ENCODE results near the gene KSR1. TPM values are rescaled to one million over a fixed set of nuclear protein-coding genes. Genes with fewer than 3 reads are reported as not detected.
A peak's percentile ranks its signal among the peaks of the same experiment; 100 is the strongest.
"Not testable (repeated sequence)": the region's sequence is repeated elsewhere in the genome, so short reads cannot be mapped to it uniquely, and the experiment has no call there.

The KSR1 gene
- total RNA-seq, 1 experiment from 2014 or later = 19.1 TPM

DNA sequence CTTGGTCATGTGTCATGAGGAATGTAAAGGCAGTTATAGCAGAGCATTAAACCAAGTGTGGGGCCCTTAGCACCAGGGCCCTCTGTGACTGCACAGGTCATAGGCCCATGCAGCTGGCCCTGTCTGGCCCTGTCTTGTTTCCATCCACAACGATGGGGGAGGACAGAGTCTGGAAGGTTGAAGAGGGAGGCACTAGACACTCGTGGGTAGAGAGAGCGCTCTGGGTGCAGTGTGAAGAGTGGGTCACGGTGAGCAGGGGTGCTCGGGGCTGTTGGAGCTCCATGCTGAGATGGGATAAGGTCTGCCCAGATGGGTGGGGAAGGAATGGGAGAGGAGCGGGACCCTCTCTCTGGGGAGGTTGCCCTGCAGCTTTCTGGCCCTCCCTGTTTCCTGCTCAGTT lies 12.8 kb upstream of the KSR1 start:
- CTCF ChIA-PET = no interaction called here
- H3K4me2 ChIP-seq = no peak overlapping the region
- no peaks in the 10 kb centered on the region for H4K20me1 ChIP-seq (ENCODE audit: insufficient read depth)
- H3K4me3 ChIP-seq = no peak overlapping the region
- no peaks in the 10 kb centered on the region for H3K9me3 ChIP-seq (ENCODE audit: insufficient read depth, low read depth)
- intact Hi-C loops (cut with micrococcal nuclease; ENCODE audit: unreplicated experiment) = no loop called here
- no peaks in the 10 kb centered on the region for H3K9me2 ChIP-seq (ENCODE audit: insufficient read depth)
- DNase-seq = no peak
- peaks cover 17% of the 10 kb centered on the region for H3F3A ChIP-seq (ENCODE audit: insufficient read depth, low read depth)
- TF ChIP-seq, protein P1, sequence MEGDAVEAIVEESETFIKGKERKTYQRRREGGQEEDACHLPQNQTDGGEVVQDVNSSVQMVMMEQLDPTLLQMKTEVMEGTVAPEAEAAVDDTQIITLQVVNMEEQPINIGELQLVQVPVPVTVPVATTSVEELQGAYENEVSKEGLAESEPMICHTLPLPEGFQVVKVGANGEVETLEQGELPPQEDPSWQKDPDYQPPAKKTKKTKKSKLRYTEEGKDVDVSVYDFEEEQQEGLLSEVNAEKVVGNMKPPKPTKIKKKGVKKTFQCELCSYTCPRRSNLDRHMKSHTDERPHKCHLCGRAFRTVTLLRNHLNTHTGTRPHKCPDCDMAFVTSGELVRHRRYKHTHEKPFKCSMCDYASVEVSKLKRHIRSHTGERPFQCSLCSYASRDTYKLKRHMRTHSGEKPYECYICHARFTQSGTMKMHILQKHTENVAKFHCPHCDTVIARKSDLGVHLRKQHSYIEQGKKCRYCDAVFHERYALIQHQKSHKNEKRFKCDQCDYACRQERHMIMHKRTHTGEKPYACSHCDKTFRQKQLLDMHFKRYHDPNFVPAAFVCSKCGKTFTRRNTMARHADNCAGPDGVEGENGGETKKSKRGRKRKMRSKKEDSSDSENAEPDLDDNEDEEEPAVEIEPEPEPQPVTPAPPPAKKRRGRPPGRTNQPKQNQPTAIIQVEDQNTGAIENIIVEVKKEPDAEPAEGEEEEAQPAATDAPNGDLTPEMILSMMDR (conservative IDR thresholded peaks at IDR 0.05) = no peak
- TF ChIP-seq EZH2 (IDR thresholded peaks at IDR 0.05; ENCODE audit: low read depth) = no peak
- H3K36me3 ChIP-seq (ENCODE audit: low read depth) = no peaks in the 10 kb centered on the region
- no peaks in the 10 kb centered on the region for H3K27me3 ChIP-seq (ENCODE audit: insufficient read depth, low read depth)
- H3K27ac ChIP-seq = no peak overlapping the region
- POLR2A ChIA-PET (ENCODE audit: unreplicated experiment) = no interaction called here
- H2AFZ ChIP-seq = no peak overlapping the region
- no TSS peak for BruUV-seq (replicated peaks)
- H3K4me1 ChIP-seq (replicated peaks; ENCODE audit: insufficient read depth) = peaks cover 24% of the 10 kb centered on the region
- no peaks in the 10 kb centered on the region for H3K79me2 ChIP-seq (ENCODE audit: low read depth)

DNA sequence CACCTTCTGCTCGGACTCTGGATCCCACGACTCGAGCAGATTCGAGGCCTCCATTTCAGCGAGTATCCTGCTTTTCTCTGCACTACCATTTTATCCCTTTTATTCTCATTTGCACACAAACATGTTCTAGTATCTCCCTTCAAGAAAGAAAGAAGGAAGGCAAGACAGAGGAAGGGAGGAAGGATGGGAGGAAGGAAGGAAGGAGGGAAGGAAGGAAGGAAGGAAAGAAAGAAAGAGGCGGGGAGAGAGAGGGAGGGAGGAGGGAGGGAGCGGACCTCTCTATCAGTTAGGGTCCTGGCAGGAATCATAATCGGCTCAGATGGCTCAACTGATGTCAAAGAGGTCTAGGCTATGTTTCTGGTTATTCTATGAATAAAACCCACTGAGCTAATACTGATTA lies 10.3 kb upstream of the KSR1 start:
- Histone ChIP-seq H3K9me2 (ENCODE audit: insufficient read depth) (no peaks in the 10 kb centered on the region), H3K79me2 (ENCODE audit: low read depth) (no peaks in the 10 kb centered on the region), H3K27ac (no peak overlapping the region), H3K4me3 (no peak overlapping the region), H2AFZ (no peak overlapping the region), H3K4me2 (peak overlapping the region; percentile 20), H3K36me3 (ENCODE audit: low read depth) (no peaks in the 10 kb centered on the region), H3F3A (ENCODE audit: insufficient read depth, low read depth) (peaks cover 17% of the 10 kb centered on the region), H3K27me3 (ENCODE audit: insufficient read depth, low read depth) (no peaks in the 10 kb centered on the region), H3K4me1 (replicated peaks; ENCODE audit: insufficient read depth) (peaks cover 24% of the 10 kb centered on the region), H4K20me1 (ENCODE audit: insufficient read depth) (no peaks in the 10 kb centered on the region), H3K9me3 (ENCODE audit: insufficient read depth, low read depth) (no peaks in the 10 kb centered on the region)
- TF ChIP-seq, protein P1 (conservative IDR thresholded peaks at IDR 0.05) = no peak
- TF ChIP-seq EZH2 (IDR thresholded peaks at IDR 0.05; ENCODE audit: low read depth) = no peak
- ChIA-PET POLR2A (ENCODE audit: unreplicated experiment) (interaction anchor here (0.6 kb wide), 1 partner anchor 10 kb away, joined by 3 read pairs; no protein-coding TSS in a partner anchor), CTCF (no interaction called here)
- no peak for DNase-seq
- no TSS peak for BruUV-seq (replicated peaks)
- intact Hi-C loops (cut with micrococcal nuclease; ENCODE audit: unreplicated experiment) = no loop called here

DNA sequence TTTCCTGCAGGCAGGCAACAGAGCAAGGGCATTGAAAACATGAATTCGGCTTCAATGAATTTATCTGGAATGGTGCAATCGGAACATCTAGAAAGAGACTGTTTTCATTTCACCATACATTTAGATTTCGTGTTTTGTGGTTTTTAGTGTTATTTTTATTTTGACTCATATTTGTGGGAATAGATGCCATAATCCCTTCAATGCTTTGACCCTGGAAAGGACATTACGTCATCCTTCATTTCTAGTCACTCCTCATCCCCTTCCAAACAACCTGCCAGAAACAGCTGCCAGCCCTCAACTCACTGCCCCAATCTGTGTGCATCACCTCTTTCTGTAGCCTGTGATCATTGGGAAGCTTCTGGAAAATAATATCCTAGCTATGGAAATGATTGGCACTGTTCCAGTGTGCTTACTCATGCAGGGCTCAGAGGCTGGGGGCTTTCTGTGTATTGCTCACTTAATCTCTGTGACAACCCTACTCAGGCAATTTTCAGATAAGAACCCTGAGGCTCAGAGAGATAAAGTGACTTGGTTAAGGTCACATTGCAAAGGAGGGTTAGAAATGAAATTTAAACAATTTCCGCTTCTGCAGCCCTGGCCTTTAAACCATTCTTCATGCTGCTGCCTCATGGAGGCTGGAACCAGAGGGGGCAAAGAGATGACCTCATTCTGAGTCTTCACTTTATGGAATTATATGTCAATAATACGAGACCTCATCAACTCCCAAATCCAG lies 9.5 kb upstream of the KSR1 start:
- H3K9me2 ChIP-seq (ENCODE audit: insufficient read depth) = no peaks in the 10 kb centered on the region
- H3K4me1 ChIP-seq (replicated peaks; ENCODE audit: insufficient read depth) = peaks cover 24% of the 10 kb centered on the region
- H3K36me3 ChIP-seq (ENCODE audit: low read depth) = no peaks in the 10 kb centered on the region
- no peaks in the 10 kb centered on the region for H3K9me3 ChIP-seq (ENCODE audit: insufficient read depth, low read depth)
- peak overlapping the region; percentile 20 for H3K4me2 ChIP-seq
- H3K27ac ChIP-seq = no peak overlapping the region
- no peaks in the 10 kb centered on the region for H3K79me2 ChIP-seq (ENCODE audit: low read depth)
- H2AFZ ChIP-seq = no peak overlapping the region
- TF ChIP-seq, protein P1 (conservative IDR thresholded peaks at IDR 0.05) = no peak
- TF ChIP-seq EZH2 (IDR thresholded peaks at IDR 0.05; ENCODE audit: low read depth) = no peak
- no peak overlapping the region for H3K4me3 ChIP-seq
- intact Hi-C loops (cut with micrococcal nuclease; ENCODE audit: unreplicated experiment) = no loop called here
- H4K20me1 ChIP-seq (ENCODE audit: insufficient read depth) = no peaks in the 10 kb centered on the region
- no TSS peak for BruUV-seq (replicated peaks)
- peaks cover 17% of the 10 kb centered on the region for H3F3A ChIP-seq (ENCODE audit: insufficient read depth, low read depth)
- ChIA-PET CTCF (no interaction called here), POLR2A (ENCODE audit: unreplicated experiment) (no interaction called here)
- no peaks in the 10 kb centered on the region for H3K27me3 ChIP-seq (ENCODE audit: insufficient read depth, low read depth)
- DNase-seq = peak in 1 of 2 experiments; percentile 57

DNA sequence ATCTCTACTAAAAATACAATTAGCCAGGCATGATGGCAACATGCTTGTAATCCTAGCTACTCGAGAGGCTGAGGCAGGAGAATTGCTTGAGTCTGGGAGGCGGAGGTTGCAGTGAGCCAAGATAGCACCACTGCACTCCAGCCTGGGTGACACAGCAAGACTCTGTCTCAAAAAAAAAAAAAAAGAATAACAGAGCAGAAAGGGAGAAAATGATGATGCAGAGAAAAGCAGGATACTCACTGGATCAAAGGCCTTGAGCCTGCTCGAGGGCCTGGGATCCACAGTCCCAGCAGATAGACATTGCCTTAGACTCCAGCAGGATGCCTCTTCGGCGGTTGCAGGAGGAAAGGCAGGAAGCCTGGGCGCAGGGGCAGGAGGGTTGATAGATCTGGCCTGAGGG lies 7.7 kb upstream of the KSR1 start:
- H3K27me3 ChIP-seq (ENCODE audit: insufficient read depth, low read depth); CTCF ChIA-PET; H3K9me2 ChIP-seq (ENCODE audit: insufficient read depth); H3K9me3 ChIP-seq (ENCODE audit: insufficient read depth, low read depth); intact Hi-C loops (cut with micrococcal nuclease; ENCODE audit: unreplicated experiment); H4K20me1 ChIP-seq (ENCODE audit: insufficient read depth); DNase-seq; H3K4me2 ChIP-seq; H2AFZ ChIP-seq; H3K27ac ChIP-seq; H3K4me3 ChIP-seq; H3K36me3 ChIP-seq (ENCODE audit: low read depth); POLR2A ChIA-PET (ENCODE audit: unreplicated experiment); H3K79me2 ChIP-seq (ENCODE audit: low read depth); BruUV-seq (replicated peaks): not testable (repeated sequence)
- H3K4me1 ChIP-seq (replicated peaks; ENCODE audit: insufficient read depth) = peaks cover 24% of the 10 kb centered on the region
- H3F3A ChIP-seq (ENCODE audit: insufficient read depth, low read depth) = peaks cover 17% of the 10 kb centered on the region
